ENCODE results near the gene PPIB. TPM values are rescaled to one million over a fixed set of nuclear protein-coding genes. Genes with fewer than 3 reads are reported as not detected.
"Not testable (repeated sequence)": the region's sequence is repeated elsewhere in the genome, so short reads cannot be mapped to it uniquely, and the experiment has no call there.

Gene PPIB
- polyA plus RNA-seq, 1 donor (not counting 4 experiments of a cell fraction or from before 2014, with no cell fraction given): 544 TPM

DNA sequence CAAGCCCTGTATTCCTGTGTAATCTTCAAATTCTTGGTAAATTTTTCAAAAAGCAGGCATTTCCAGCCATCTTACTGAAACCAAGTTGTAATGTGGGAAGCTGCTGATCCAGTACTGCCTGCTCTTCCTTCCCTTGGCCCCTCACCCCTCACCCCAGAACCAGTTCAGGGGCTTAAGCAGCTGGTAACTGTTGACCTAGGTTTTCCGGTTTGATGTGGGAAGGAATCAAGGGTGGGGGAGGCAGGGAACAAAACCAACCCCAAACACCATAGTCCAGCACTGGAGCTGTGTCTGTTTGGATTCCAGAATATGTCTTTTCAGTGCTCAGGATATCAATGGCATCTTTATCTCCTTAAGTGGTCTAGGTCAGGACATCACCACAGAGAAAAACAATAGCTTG, 40.4 kb downstream of the PPIB start:
- H2AFZ ChIP-seq (ENCODE audit: control insufficient read depth, low read length): no peak overlapping the region
- H3K27ac ChIP-seq (ENCODE audit: control insufficient read depth, insufficient read depth, low read length): no peak overlapping the region
- H3K36me3 ChIP-seq (ENCODE audit: control insufficient read depth in 2 of 2, extremely low read depth in 1 of 2, insufficient read depth in 2 of 2, low read length in 2 of 2): peaks cover 20 to 29% of the 10 kb centered on the region in 2 experiments
- no peaks in the 10 kb centered on the region for H3K79me2 ChIP-seq (ENCODE audit: control insufficient read depth, insufficient read depth, low read length)
- no peaks in the 10 kb centered on the region for H3K4me1 ChIP-seq (ENCODE audit: control insufficient read depth, extremely low read depth, insufficient read depth, low read length)
- no peak overlapping the region for H3K4me2 ChIP-seq (ENCODE audit: control insufficient read depth, extremely low read depth, insufficient read depth, low read depth, low read length)
- no peak for FAIRE-seq
- H4K20me1 ChIP-seq (ENCODE audit: control insufficient read depth, extremely low read depth, insufficient read depth, low read length): no peaks in the 10 kb centered on the region
- DNase-seq (ENCODE audit: low read depth, low spot score): no peak
- no peaks in the 10 kb centered on the region for H3K27me3 ChIP-seq (ENCODE audit: control insufficient read depth, extremely low read depth, insufficient read depth, low read length)
- TF ChIP-seq EZH2 (IDR thresholded peaks at IDR 0.05; ENCODE audit: low read length): no peak
- TF ChIP-seq, protein P1, sequence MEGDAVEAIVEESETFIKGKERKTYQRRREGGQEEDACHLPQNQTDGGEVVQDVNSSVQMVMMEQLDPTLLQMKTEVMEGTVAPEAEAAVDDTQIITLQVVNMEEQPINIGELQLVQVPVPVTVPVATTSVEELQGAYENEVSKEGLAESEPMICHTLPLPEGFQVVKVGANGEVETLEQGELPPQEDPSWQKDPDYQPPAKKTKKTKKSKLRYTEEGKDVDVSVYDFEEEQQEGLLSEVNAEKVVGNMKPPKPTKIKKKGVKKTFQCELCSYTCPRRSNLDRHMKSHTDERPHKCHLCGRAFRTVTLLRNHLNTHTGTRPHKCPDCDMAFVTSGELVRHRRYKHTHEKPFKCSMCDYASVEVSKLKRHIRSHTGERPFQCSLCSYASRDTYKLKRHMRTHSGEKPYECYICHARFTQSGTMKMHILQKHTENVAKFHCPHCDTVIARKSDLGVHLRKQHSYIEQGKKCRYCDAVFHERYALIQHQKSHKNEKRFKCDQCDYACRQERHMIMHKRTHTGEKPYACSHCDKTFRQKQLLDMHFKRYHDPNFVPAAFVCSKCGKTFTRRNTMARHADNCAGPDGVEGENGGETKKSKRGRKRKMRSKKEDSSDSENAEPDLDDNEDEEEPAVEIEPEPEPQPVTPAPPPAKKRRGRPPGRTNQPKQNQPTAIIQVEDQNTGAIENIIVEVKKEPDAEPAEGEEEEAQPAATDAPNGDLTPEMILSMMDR (optimal IDR thresholded peaks at IDR 0.05 in 1 of 3, IDR thresholded peaks at IDR 0.05 in 1 of 3, conservative IDR thresholded peaks at IDR 0.05 in 1 of 3; ENCODE audit: extremely low read depth in 1 of 3, insufficient read depth in 2 of 3, low read length in 3 of 3): no peak
- no peak overlapping the region for H3K4me3 ChIP-seq (ENCODE audit: control insufficient read depth in 2 of 3, extremely low read depth in 1 of 3, insufficient read depth in 2 of 3, low read depth in 1 of 3, low read length in 3 of 3)
- no peaks in the 10 kb centered on the region for H3K9me3 ChIP-seq (ENCODE audit: control insufficient read depth, low read depth, low read length)
- no peak overlapping the region for H3K9ac ChIP-seq (ENCODE audit: control insufficient read depth, extremely low read depth, insufficient read depth, low read length)
- H3K9me1 ChIP-seq (ENCODE audit: control insufficient read depth, extremely low read depth, insufficient read depth, low read length): no peaks in the 10 kb centered on the region
- dilution Hi-C loops (cut with MboI; ENCODE audit: extremely low pct_ligation_motif_present, low sequenced_read_pairs): no loop called here

DNA sequence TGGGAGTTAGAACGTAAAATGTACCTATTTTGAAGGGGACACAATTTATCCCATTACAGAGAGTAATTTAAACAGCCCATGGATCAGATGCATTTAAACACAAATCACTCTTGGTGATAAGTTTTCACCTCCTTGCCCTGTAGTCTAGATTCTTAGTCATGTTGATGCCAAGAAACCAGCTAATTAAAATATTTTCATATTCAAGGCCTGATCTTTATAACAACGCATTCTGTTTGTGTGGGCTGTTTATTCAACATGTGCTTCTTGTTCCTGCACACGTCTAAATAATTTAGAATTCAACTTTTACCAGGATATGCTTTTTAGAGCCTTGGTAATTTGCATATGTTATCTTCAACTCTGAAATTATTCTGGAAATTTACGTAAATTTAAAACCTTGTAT, 41.2 kb downstream of the PPIB start:
- no peaks in the 10 kb centered on the region for H3K4me1 ChIP-seq (ENCODE audit: control insufficient read depth, extremely low read depth, insufficient read depth, low read length)
- dilution Hi-C loops (cut with MboI; ENCODE audit: extremely low pct_ligation_motif_present, low sequenced_read_pairs): no loop called here

DNA sequence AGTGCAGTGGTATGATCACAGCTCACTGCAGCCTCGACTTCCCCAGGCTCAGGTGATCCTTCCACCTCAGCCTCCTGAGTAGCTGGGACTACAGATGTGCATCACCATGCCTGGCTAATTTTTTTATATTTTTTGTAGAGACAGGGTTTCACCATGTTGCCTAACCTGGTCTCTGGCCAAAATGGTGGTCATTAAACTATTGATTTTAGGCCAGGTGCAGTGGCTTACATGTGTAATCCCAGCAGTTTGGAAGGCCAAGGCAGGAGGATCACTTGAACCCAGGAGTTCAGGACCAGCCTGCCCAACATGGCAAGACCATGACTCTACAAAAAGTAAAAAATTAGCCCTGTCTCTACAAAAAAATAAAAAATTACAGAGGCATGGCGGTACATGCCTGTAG, 42.5 kb downstream of the PPIB start:
- H3K27me3 ChIP-seq (ENCODE audit: control insufficient read depth, extremely low read depth, insufficient read depth, low read length); H3K27ac ChIP-seq (ENCODE audit: control insufficient read depth, insufficient read depth, low read length); H3K9me1 ChIP-seq (ENCODE audit: control insufficient read depth, extremely low read depth, insufficient read depth, low read length); H4K20me1 ChIP-seq (ENCODE audit: control insufficient read depth, extremely low read depth, insufficient read depth, low read length); H3K4me1 ChIP-seq (ENCODE audit: control insufficient read depth, extremely low read depth, insufficient read depth, low read length); FAIRE-seq; H3K9me3 ChIP-seq (ENCODE audit: control insufficient read depth, low read depth, low read length); H3K79me2 ChIP-seq (ENCODE audit: control insufficient read depth, insufficient read depth, low read length); DNase-seq (ENCODE audit: low read depth, low spot score); H3K9ac ChIP-seq (ENCODE audit: control insufficient read depth, extremely low read depth, insufficient read depth, low read length); H3K4me3 ChIP-seq (ENCODE audit: control insufficient read depth in 2 of 3, extremely low read depth in 1 of 3, insufficient read depth in 2 of 3, low read depth in 1 of 3, low read length in 3 of 3); H3K4me2 ChIP-seq (ENCODE audit: control insufficient read depth, extremely low read depth, insufficient read depth, low read depth, low read length); dilution Hi-C loops (cut with MboI; ENCODE audit: extremely low pct_ligation_motif_present, low sequenced_read_pairs); H2AFZ ChIP-seq (ENCODE audit: control insufficient read depth, low read length): not testable (repeated sequence)
- peaks cover 19 to 27% of the 10 kb centered on the region in 2 experiments for H3K36me3 ChIP-seq (ENCODE audit: control insufficient read depth in 2 of 2, extremely low read depth in 1 of 2, insufficient read depth in 2 of 2, low read length in 2 of 2)

More for the DNA sequence above, 41.2 kb downstream of the PPIB start:
- Histone ChIP-seq H2AFZ (ENCODE audit: control insufficient read depth, low read length) (no peak overlapping the region), H3K27ac (ENCODE audit: control insufficient read depth, insufficient read depth, low read length) (no peak overlapping the region), H3K9ac (ENCODE audit: control insufficient read depth, extremely low read depth, insufficient read depth, low read length) (no peak overlapping the region), H3K4me2 (ENCODE audit: control insufficient read depth, extremely low read depth, insufficient read depth, low read depth, low read length) (no peak overlapping the region), H3K27me3 (ENCODE audit: control insufficient read depth, extremely low read depth, insufficient read depth, low read length) (no peaks in the 10 kb centered on the region), H4K20me1 (ENCODE audit: control insufficient read depth, extremely low read depth, insufficient read depth, low read length) (no peaks in the 10 kb centered on the region), H3K4me3 (ENCODE audit: control insufficient read depth in 2 of 3, extremely low read depth in 1 of 3, insufficient read depth in 2 of 3, low read depth in 1 of 3, low read length in 3 of 3) (no peak overlapping the region), H3K79me2 (ENCODE audit: control insufficient read depth, insufficient read depth, low read length) (no peaks in the 10 kb centered on the region), H3K36me3 (ENCODE audit: control insufficient read depth in 2 of 2, extremely low read depth in 1 of 2, insufficient read depth in 2 of 2, low read length in 2 of 2) (peaks cover 16 to 28% of the 10 kb centered on the region in 2 experiments), H3K9me1 (ENCODE audit: control insufficient read depth, extremely low read depth, insufficient read depth, low read length) (no peaks in the 10 kb centered on the region), H3K9me3 (ENCODE audit: control insufficient read depth, low read depth, low read length) (no peaks in the 10 kb centered on the region)
- DNase-seq (ENCODE audit: low read depth, low spot score): no peak
- no peak for FAIRE-seq
- no peak for TF ChIP-seq EZH2 (IDR thresholded peaks at IDR 0.05; ENCODE audit: low read length)
- TF ChIP-seq, protein P1 (optimal IDR thresholded peaks at IDR 0.05 in 1 of 3, IDR thresholded peaks at IDR 0.05 in 1 of 3, conservative IDR thresholded peaks at IDR 0.05 in 1 of 3; ENCODE audit: extremely low read depth in 1 of 3, insufficient read depth in 2 of 3, low read length in 3 of 3): no peak
